ENCODE results near the gene TMEM44.

The TMEM44 gene

GRCh38 chr3:194570235-194570634 lies 63.0 kb downstream of the TMEM44 start:
- TF ChIP-seq ZNF184 (tag by site-specific recombination; IDR thresholded peaks at IDR 0.05) (no peak), ZNF16 (tag by site-specific recombination; IDR thresholded peaks at IDR 0.05; ENCODE audit: low read depth) (no peak), BCL11A (tag by site-specific recombination; IDR thresholded peaks at IDR 0.05; ENCODE audit: low read depth) (no peak), ZBTB6 (tag by site-specific recombination; IDR thresholded peaks at IDR 0.05) (no peak), ZNF544 (tag by site-specific recombination; IDR thresholded peaks at IDR 0.05) (no peak), PRDM4 (tag by site-specific recombination; IDR thresholded peaks at IDR 0.05) (no peak), ZNF426 (tag by site-specific recombination; IDR thresholded peaks at IDR 0.05) (no peak), KLF9 (tag by site-specific recombination; IDR thresholded peaks at IDR 0.05; ENCODE audit: low read depth) (no peak), ZBTB48 (tag by site-specific recombination; IDR thresholded peaks at IDR 0.05) (no peak), SETDB1 (IDR thresholded peaks at IDR 0.05; ENCODE audit: insufficient read length, low read length) (no peak), ZNF155 (tag by site-specific recombination; IDR thresholded peaks at IDR 0.05) (no peak), ZNF148 (tag by site-specific recombination; IDR thresholded peaks at IDR 0.05; ENCODE audit: borderline replicate concordance) (no peak), ZNF768 (tag by site-specific recombination; IDR thresholded peaks at IDR 0.05) (no peak), ZNF132 (tag by site-specific recombination; IDR thresholded peaks at IDR 0.05; ENCODE audit: borderline replicate concordance) (no peak), ZNF239 (tag by site-specific recombination; IDR thresholded peaks at IDR 0.05) (no peak), ZNF175 (tag by site-specific recombination; IDR thresholded peaks at IDR 0.05) (no peak), ZNF398 (tag by site-specific recombination; IDR thresholded peaks at IDR 0.05) (no peak), ZNF121 (tag by site-specific recombination; IDR thresholded peaks at IDR 0.05) (no peak), ZNF366 (tag by site-specific recombination; conservative IDR thresholded peaks at IDR 0.05) (no peak)
- no peaks in the 10 kb centered on the region for H3K36me3 ChIP-seq (ENCODE audit: control insufficient read depth in 2 of 2, insufficient read depth in 1 of 2, low read length in 2 of 2)
- no peaks in the 10 kb centered on the region for H3K9me3 ChIP-seq (ENCODE audit: control insufficient read depth, insufficient read depth, low read depth, low read length)
- POLR2A ChIA-PET: no interaction called here
- H3K4me3 ChIP-seq (ENCODE audit: low read depth, low read length): no peak overlapping the region
- CTCF ChIA-PET: interaction anchor here (1.6 kb wide), 1 partner anchor 98 kb away, joined by 5 read pairs; no protein-coding TSS in a partner anchor
- no peak overlapping the region for H3K27ac ChIP-seq (ENCODE audit: extremely low read depth, low read depth, low read length)
- no peaks in the 10 kb centered on the region for H3K4me1 ChIP-seq (ENCODE audit: control insufficient read depth, insufficient read depth, low read length)

All from HEK293 (cell line).